ENCODE results near the gene GHRL.

The GHRL gene

DNA sequence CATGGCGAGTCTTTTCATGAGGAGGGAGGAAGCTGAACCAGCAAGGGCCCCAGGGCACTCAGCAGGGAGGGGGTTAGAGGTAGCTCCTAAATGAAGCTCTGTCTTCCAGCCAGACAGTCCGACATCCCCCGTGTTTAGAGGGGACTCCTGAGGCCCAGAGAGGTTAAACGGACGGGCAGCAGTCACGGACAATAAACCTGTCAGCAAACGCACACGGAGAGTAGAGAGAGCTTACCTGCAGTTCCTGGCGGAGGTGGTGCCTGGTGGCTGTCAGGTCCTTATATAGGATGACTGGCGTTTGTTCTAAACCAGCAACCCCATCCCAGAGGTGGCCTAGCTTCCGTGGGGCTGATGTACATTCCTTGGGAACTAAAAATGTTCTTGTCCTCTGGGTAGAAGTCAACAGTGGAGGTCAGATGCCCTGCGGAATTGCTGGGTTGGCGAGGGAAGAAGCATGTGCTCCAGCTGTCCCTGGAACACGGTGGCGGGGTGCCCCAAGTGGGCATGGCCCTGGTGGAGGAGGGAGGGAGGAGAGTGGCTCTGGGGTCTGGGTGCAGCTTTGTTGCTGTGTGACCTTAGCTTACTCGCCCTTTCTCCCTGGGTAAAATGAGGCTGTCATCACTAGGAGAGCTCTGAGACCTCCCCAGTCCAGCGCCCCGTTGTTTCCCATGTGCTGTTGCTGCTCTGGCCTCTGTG is 2.1 kb downstream of the GHRL start:
- TF ChIP-seq, protein P1, sequence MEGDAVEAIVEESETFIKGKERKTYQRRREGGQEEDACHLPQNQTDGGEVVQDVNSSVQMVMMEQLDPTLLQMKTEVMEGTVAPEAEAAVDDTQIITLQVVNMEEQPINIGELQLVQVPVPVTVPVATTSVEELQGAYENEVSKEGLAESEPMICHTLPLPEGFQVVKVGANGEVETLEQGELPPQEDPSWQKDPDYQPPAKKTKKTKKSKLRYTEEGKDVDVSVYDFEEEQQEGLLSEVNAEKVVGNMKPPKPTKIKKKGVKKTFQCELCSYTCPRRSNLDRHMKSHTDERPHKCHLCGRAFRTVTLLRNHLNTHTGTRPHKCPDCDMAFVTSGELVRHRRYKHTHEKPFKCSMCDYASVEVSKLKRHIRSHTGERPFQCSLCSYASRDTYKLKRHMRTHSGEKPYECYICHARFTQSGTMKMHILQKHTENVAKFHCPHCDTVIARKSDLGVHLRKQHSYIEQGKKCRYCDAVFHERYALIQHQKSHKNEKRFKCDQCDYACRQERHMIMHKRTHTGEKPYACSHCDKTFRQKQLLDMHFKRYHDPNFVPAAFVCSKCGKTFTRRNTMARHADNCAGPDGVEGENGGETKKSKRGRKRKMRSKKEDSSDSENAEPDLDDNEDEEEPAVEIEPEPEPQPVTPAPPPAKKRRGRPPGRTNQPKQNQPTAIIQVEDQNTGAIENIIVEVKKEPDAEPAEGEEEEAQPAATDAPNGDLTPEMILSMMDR (IDR thresholded peaks at IDR 0.05; ENCODE audit: insufficient read depth, low read depth, low read length, missing control alignments) = no peak
- H3K4me3 ChIP-seq (ENCODE audit: low read depth, low read length) = no peak overlapping the region
- DNase-seq (ENCODE audit: low read depth) = no peak

DNA sequence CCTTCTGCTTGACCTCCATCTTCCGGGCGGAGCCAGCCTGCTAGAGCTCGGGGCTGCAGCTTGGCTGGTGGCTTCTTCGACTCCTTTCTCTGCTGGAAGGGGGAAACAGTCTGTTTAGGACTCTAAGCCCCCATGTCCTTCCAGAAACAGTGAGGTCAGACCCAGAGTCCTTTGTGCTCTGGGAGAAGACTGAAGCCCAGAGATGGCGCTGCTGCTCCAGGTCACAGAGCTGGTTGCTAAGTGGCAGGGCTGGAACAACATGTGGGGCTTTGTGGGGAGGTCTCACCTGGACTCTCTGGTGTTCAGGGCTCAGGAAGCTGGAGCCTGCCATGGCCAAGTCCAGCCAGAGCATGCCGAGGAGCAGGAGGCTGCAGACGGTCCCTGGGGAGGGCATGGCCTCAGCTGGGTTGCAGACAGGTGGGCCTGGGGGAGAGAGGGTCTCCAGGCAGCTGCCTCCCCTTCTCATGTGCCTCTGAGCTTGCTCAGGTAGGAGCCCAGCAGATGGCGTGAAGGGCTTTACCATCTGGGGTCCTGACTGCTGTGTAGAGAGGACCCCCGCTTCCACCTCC is 2.9 kb downstream of the GHRL start:
- TF ChIP-seq, protein P1 (IDR thresholded peaks at IDR 0.05; ENCODE audit: insufficient read depth, low read depth, low read length, missing control alignments) = no peak
- no peak for DNase-seq (ENCODE audit: low read depth)
- no peak overlapping the region for H3K4me3 ChIP-seq (ENCODE audit: low read depth, low read length)

DNA sequence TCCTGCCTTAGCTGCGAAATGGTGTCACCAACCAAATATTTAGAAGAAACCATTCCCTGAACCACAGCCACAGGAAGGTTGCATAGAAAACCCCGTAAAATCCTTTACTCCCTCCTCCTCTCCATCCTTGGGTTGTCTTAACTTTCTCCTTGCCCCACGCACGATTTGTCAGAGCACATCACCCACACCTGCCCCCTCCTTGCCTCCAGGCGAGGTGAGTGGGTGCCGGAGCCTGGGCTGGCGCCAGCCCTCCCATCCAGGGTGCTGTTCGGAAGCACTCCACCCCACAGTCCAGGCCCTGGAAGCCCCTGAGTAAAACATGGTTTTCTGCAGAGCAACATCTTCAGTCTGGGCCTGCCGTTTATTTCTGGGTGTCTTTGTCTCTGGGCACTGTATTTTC is 3.7 kb downstream of the GHRL start:
- H3K4me3 ChIP-seq (ENCODE audit: low read depth, low read length) = no peak overlapping the region
- TF ChIP-seq, protein P1 (IDR thresholded peaks at IDR 0.05; ENCODE audit: insufficient read depth, low read depth, low read length, missing control alignments) = no peak
- no peak for DNase-seq (ENCODE audit: low read depth)

- TF ChIP-seq, protein P1 (IDR thresholded peaks at IDR 0.05; ENCODE audit: insufficient read depth, low read depth, low read length, missing control alignments) = no peak
- H3K4me3 ChIP-seq (ENCODE audit: low read depth, low read length) = no peak overlapping the region
- DNase-seq (ENCODE audit: low read depth) = no peak
These were observed 4.2 kb downstream of the GHRL start for GRCh38 chr3:10288575-10288960.

GRCh38 chr3:10287936-10288574 is 4.7 kb downstream of the GHRL start:
- TF ChIP-seq, protein P1 (IDR thresholded peaks at IDR 0.05; ENCODE audit: insufficient read depth, low read depth, low read length, missing control alignments) = no peak
- H3K4me3 ChIP-seq (ENCODE audit: low read depth, low read length) = no peak overlapping the region
- no peak for DNase-seq (ENCODE audit: low read depth)

- TF ChIP-seq, protein P1 (IDR thresholded peaks at IDR 0.05; ENCODE audit: insufficient read depth, low read depth, low read length, missing control alignments) = peak; percentile 52
- peak; percentile 79 for DNase-seq (ENCODE audit: low read depth)
- H3K4me3 ChIP-seq (ENCODE audit: low read depth, low read length) = no peak overlapping the region
These were observed 6.0 kb downstream of the GHRL start for GRCh38 chr3:10286596-10287295.
